Vagina (tissue), 2 donors: Measurements from ENCODE around the gene SLC27A3. TPM values are rescaled to one million over a fixed set of nuclear protein-coding genes. Genes with fewer than 3 reads are reported as not detected.

Experiments
- DNase-seq, 2 donors: peaks; one replicate each; pipeline ENCODE4 v3.0.0-alpha.2; 2017; ENCODE audit errors: extremely low spot score in 2 of 2
- H3K27ac ChIP-seq: fragments of 200-600 bp; sonication (generic); one replicate; pipeline ENCODE4 v1.5.1; 2019
- H3K27me3 ChIP-seq: fragments of 200-600 bp; sonication (generic); one replicate; pipeline ENCODE4 v1.5.1; 2019
- H3K36me3 ChIP-seq, 2 donors: fragments of 200-600 bp; sonication (generic); one replicate each; pipeline ENCODE4 v1.5.1; 2017 to 2019
- H3K4me1 ChIP-seq: fragments of 200-600 bp; sonication (generic); one replicate; pipeline ENCODE4 v1.5.1; 2019
- H3K4me3 ChIP-seq, 2 donors: fragments of 200-600 bp; sonication (generic); 1 replicate in 1 of 2; 2 replicates in 1 of 2; pipeline ENCODE4 v1.5.1; 2016 to 2019
- H3K9me3 ChIP-seq: fragments of 200-600 bp; sonication (generic); one replicate; pipeline ENCODE4 v1.5.1; 2019
- CTCF ChIP-seq, 3 experiments: fragments of 450-650 bp in 2 of 3; fragments of 200-600 bp in 1 of 3; sonication (generic) in 1 of 3; IDR thresholded peaks; one replicate each; pipeline ENCODE4 v1.5.1; 2017 to 2019; ENCODE audit warnings: antibody characterized with exemption in 3 of 3, mild to moderate bottlenecking in 2 of 3, moderate library complexity in 2 of 3
- POLR2A ChIP-seq, 2 donors: fragments of 450-650 bp; IDR thresholded peaks; one replicate each; pipeline ENCODE4 v1.6.1; 2017; ENCODE audit warnings: antibody characterized with exemption in 2 of 2, mild to moderate bottlenecking in 2 of 2, moderate library complexity in 2 of 2
- POLR2AphosphoS5 ChIP-seq, 2 donors: sonication (generic); formaldehyde crosslinking; IDR thresholded peaks; one replicate each; pipeline ENCODE4 v1.9.0; 2017; ENCODE audit warnings: antibody characterized with exemption in 2 of 2, mild to moderate bottlenecking in 2 of 2, low read depth in 1 of 2; ENCODE audit not compliant: insufficient read depth in 1 of 2
- intact Hi-C: fragments of 100-400 bp; cut with DNase I; formaldehyde crosslinking; loops from one replicate; pipeline ENCODE4 v1.15.1; 2023
- total RNA-seq: library from RNA; depleted of rRNA; stranded (reverse); fragments of >200 nt; gene quantifications from one replicate; pipeline ENCODE4 v1.2.3, GENCODE V29; 2016

SLC27A3 gene
- total RNA-seq, 1 donor from 2014 or later: 31.4 TPM

- no peaks in the 10 kb centered on the region for H3K27me3 ChIP-seq
- H3K4me3 ChIP-seq: no peak overlapping the region
- H3K4me1 ChIP-seq: peaks cover 13% of the 10 kb centered on the region
- no peaks in the 10 kb centered on the region for H3K9me3 ChIP-seq
- no peak overlapping the region for H3K27ac ChIP-seq
- intact Hi-C loops: no loop called here
- DNase-seq: no peak
- H3K36me3 ChIP-seq: peaks cover 0 to 66% of the 10 kb centered on the region in 2 donors
- TF ChIP-seq CTCF (IDR thresholded peaks at IDR 0.05): no peak
- no peak for TF ChIP-seq POLR2A (IDR thresholded peaks at IDR 0.05)
- no peak for TF ChIP-seq POLR2AphosphoS5 (IDR thresholded peaks at IDR 0.05; ENCODE audit: insufficient read depth in 1 of 2, low read depth in 1 of 2)
Observed at GRCh38 chr1:153768316-153769181, 6.7 kb upstream of the SLC27A3 start.

DNA sequence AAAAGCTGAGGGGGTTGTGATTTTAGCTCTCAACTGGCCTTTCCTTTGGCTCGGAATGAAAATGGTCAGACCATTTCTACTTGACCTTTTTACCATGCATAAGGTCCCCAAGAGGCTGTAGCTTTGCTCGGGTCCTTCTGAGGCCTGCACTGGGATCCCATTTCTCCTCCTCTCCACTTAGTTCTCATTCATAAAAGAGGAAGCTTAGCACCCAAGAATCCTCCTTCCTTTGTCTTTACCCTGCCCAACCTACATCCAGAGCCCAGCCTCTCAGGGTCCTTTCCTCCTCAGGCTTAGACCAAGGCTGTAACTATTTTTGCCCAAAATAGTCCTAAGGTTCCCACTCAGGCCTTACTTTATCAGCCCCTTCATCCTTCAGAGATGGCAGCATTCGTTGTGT, 6.0 kb upstream of the SLC27A3 start:
- peaks cover 0 to 62% of the 10 kb centered on the region in 2 donors for H3K36me3 ChIP-seq
- no peaks in the 10 kb centered on the region for H3K9me3 ChIP-seq
- no peaks in the 10 kb centered on the region for H3K27me3 ChIP-seq
- no peak overlapping the region for H3K4me3 ChIP-seq
- no peak overlapping the region for H3K27ac ChIP-seq
- TF ChIP-seq POLR2A (IDR thresholded peaks at IDR 0.05) (no peak), CTCF (IDR thresholded peaks at IDR 0.05) (no peak), POLR2AphosphoS5 (IDR thresholded peaks at IDR 0.05; ENCODE audit: insufficient read depth in 1 of 2, low read depth in 1 of 2) (no peak)
- intact Hi-C loops: no loop called here
- peaks cover 20% of the 10 kb centered on the region for H3K4me1 ChIP-seq
- DNase-seq: no peak

DNA sequence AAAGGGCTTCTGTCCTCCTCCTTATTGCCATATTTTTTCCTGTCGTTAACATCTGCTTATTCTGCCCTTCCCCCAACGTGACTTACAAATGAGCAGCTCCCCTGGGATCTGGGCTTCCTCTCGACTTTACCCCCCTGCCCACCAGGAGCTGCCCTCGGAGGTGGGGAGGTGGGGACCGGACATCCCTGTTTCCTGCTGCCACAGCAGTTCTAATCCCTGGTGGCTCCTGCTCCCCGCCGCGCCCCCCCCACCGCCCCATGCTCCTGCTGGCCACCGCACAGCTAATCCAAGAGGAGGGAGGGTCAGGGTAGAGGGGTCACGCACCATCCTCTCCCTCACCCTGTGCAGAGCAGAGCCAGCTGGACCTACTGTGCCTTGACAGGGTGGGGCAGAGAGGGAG, 4.4 kb upstream of the SLC27A3 start:
- DNase-seq: no peak
- Histone ChIP-seq H3K36me3 (peaks cover 0 to 47% of the 10 kb centered on the region in 2 donors), H3K4me1 (peaks cover 30% of the 10 kb centered on the region), H3K27me3 (no peaks in the 10 kb centered on the region), H3K9me3 (no peaks in the 10 kb centered on the region), H3K27ac (peak overlapping the region; percentile 2), H3K4me3 (no peak overlapping the region)
- intact Hi-C loops: loop anchor here (5.0 kb wide), 1 partner anchor 93 kb away; the partner anchor contains the start of gene NPR1
- TF ChIP-seq POLR2AphosphoS5 (IDR thresholded peaks at IDR 0.05; ENCODE audit: insufficient read depth in 1 of 2, low read depth in 1 of 2) (no peak), CTCF (IDR thresholded peaks at IDR 0.05) (no peak), POLR2A (IDR thresholded peaks at IDR 0.05) (no peak)

GRCh38 chr1:153771261-153771660, 3.9 kb upstream of the SLC27A3 start:
- H3K27ac ChIP-seq: peak overlapping the region; percentile 2
- intact Hi-C loops: loop anchor here (5.0 kb wide), 1 partner anchor 94 kb away; the partner anchor contains the start of gene NPR1
- H3K27me3 ChIP-seq: no peaks in the 10 kb centered on the region
- H3K4me1 ChIP-seq: peaks cover 35% of the 10 kb centered on the region
- no peak for DNase-seq
- peaks cover 0 to 47% of the 10 kb centered on the region in 2 donors for H3K36me3 ChIP-seq
- no peak for TF ChIP-seq CTCF (IDR thresholded peaks at IDR 0.05)
- no peak for TF ChIP-seq POLR2A (IDR thresholded peaks at IDR 0.05)
- TF ChIP-seq POLR2AphosphoS5 (IDR thresholded peaks at IDR 0.05; ENCODE audit: insufficient read depth in 1 of 2, low read depth in 1 of 2): no peak
- no peaks in the 10 kb centered on the region for H3K9me3 ChIP-seq
- no peak overlapping the region for H3K4me3 ChIP-seq
